Measurements from ENCODE around the gene DNAJC22.

DNA sequence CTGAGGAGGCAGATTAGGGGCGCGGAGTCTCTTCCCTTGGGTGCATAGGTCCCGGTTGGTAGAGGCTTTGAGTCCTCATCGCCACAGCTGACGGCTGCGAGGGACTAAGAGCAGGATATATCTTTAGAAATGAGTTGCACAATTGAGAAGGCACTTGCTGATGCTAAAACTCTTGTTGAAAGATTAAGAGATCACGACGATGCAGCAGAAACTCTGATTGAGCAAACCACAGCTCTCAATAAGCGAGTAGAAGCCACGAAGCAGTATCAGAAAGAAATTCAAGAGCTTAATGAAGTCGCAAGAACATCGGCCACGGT, 42.7 kb downstream of the DNAJC22 start:
- no peak for TF ChIP-seq POLR2A (IDR thresholded peaks at IDR 0.05)
- TF ChIP-seq, protein P1, sequence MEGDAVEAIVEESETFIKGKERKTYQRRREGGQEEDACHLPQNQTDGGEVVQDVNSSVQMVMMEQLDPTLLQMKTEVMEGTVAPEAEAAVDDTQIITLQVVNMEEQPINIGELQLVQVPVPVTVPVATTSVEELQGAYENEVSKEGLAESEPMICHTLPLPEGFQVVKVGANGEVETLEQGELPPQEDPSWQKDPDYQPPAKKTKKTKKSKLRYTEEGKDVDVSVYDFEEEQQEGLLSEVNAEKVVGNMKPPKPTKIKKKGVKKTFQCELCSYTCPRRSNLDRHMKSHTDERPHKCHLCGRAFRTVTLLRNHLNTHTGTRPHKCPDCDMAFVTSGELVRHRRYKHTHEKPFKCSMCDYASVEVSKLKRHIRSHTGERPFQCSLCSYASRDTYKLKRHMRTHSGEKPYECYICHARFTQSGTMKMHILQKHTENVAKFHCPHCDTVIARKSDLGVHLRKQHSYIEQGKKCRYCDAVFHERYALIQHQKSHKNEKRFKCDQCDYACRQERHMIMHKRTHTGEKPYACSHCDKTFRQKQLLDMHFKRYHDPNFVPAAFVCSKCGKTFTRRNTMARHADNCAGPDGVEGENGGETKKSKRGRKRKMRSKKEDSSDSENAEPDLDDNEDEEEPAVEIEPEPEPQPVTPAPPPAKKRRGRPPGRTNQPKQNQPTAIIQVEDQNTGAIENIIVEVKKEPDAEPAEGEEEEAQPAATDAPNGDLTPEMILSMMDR (IDR thresholded peaks at IDR 0.05) = no peak

All from right lobe of liver (tissue), 4 donors.